ENCODE data around the gene DENND1B. TPM values are rescaled to one million over a fixed set of nuclear protein-coding genes. Genes with fewer than 3 reads are reported as not detected.

DENND1B gene
- total and polyA plus RNA-seq, 12 donors, result 1.7 to 14.3 (median 6.5) TPM

DNA sequence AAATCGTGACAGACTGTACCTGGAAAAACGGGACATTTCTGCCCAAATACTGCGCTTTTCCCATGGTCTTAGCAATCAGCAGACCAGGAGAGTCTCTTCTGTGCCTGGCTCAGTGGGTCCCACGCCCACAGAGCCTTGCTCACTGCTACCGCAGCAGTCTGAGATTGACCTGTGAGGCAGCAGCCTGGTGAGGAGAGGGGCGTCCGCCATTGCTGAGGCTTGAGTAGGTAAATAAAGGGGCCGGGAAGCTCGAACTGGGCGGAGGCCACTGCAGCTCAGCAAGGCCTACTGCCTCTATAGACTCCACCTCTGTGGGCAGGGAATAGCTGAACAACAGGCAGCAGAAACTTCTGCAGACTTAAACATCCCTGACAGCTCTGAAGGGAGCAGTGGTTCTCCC is 203.1 kb downstream of the DENND1B start:
- Histone ChIP-seq H3K27me3 (no peaks in the 10 kb centered on the region), H3K4me1 (replicated peaks in 1 of 2) (no peaks in the 10 kb centered on the region), H3K4me3 (no peak overlapping the region), H3K36me3 (replicated peaks in 1 of 2) (no peaks in the 10 kb centered on the region), H3K9me3 (replicated peaks in 1 of 3) (peaks cover 0 to 13% (median 0%) of the 10 kb centered on the region in 3 donors), H3K27ac (no peak overlapping the region)
- no peak for DNase-seq
- intact Hi-C loops (cut with DNase I), result no loop called here
- no peak for TF ChIP-seq POLR2A (IDR thresholded peaks at IDR 0.05)
- TF ChIP-seq, protein P1, sequence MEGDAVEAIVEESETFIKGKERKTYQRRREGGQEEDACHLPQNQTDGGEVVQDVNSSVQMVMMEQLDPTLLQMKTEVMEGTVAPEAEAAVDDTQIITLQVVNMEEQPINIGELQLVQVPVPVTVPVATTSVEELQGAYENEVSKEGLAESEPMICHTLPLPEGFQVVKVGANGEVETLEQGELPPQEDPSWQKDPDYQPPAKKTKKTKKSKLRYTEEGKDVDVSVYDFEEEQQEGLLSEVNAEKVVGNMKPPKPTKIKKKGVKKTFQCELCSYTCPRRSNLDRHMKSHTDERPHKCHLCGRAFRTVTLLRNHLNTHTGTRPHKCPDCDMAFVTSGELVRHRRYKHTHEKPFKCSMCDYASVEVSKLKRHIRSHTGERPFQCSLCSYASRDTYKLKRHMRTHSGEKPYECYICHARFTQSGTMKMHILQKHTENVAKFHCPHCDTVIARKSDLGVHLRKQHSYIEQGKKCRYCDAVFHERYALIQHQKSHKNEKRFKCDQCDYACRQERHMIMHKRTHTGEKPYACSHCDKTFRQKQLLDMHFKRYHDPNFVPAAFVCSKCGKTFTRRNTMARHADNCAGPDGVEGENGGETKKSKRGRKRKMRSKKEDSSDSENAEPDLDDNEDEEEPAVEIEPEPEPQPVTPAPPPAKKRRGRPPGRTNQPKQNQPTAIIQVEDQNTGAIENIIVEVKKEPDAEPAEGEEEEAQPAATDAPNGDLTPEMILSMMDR (IDR thresholded peaks at IDR 0.05), result no peak
- 95 to 100% (median 97%) methylated on average over 10 of the region's 10 CpGs for WGBS, 4 donors

DNA sequence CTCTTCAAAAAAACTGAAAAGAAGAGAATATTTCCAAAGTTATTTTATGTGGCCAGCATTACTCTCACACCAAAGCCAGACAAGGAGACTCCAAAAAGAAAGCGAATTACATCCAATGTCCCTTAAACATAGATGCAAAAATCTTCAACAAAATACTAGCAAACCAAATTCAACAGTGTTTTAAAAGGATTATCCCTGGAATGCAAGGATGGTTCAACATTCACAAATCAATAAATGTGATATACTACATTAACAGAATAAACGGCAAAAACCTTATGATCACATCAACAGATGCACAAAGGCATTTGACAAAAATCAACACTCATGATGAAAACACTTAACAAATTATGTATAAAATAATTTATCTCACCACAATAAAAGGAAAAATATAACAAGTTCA is 207.8 kb downstream of the DENND1B start:
- no peak for DNase-seq
- Histone ChIP-seq H3K27me3 (no peaks in the 10 kb centered on the region), H3K9me3 (replicated peaks in 1 of 3) (peaks cover 0 to 17% (median 0%) of the 10 kb centered on the region in 3 donors), H3K27ac (no peak overlapping the region), H3K36me3 (replicated peaks in 1 of 2) (no peaks in the 10 kb centered on the region), H3K4me1 (replicated peaks in 1 of 2) (no peaks in the 10 kb centered on the region), H3K4me3 (no peak overlapping the region)
- TF ChIP-seq, protein P1 (IDR thresholded peaks at IDR 0.05), result no peak
- intact Hi-C loops (cut with DNase I), result no loop called here
- 95 to 100% (median 96%) methylated on average over 2 of the region's 2 CpGs for WGBS, 4 donors

DNA sequence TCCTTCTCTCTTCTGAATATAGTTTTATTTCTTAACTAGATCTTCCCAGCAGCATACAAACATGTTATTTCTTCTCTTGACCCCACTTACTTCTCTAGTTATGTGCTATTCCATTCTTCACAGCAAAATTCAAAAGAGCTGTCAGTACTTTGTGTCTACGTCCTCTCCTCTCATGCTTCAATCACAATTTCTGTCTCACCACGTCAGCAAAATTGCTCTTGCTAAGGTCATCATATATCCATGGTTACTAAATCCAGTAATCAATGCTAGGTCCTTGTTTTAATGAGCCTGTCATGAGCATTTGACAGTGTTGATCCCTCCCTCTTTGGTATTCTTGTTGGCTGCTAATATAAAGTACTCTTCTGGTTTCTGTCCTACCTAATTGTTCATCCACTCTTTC is 214.2 kb downstream of the DENND1B start:
- H3K4me1 ChIP-seq (replicated peaks in 1 of 2), result peaks cover 0 to 15% of the 10 kb centered on the region in 2 donors
- TF ChIP-seq, protein P1 (IDR thresholded peaks at IDR 0.05), result no peak
- no peak for TF ChIP-seq POLR2A (IDR thresholded peaks at IDR 0.05)
- no peaks in the 10 kb centered on the region for H3K36me3 ChIP-seq (replicated peaks in 1 of 2)
- 68 to 95% (median 94%) methylated on average over 2 of the region's 2 CpGs for WGBS, 4 donors
- intact Hi-C loops (cut with DNase I), result no loop called here
- DNase-seq, result no peak
- no peak overlapping the region for H3K27ac ChIP-seq
- no peaks in the 10 kb centered on the region for H3K27me3 ChIP-seq
- no peak overlapping the region for H3K4me3 ChIP-seq
- H3K9me3 ChIP-seq (replicated peaks in 1 of 3), result no peaks in the 10 kb centered on the region

DNA sequence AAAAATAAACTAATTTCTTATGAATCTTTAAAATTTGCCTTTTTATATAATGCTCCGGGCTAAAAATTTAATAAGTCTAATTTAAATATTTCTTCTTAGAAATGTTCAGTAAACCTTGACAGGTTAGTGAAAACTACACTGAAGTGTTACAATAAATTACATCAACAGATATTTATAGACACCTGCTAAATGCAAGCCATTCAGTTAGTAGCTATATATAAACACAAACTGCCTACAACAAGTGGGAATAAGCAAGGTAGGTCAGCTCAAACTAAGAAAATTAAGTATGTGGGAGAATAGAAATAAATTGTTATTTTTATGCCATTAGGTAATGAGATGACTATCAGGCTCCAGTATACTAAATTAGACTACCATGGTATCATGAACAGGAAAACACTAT is 215.6 kb downstream of the DENND1B start:
- Histone ChIP-seq H3K4me3 (no peak overlapping the region), H3K36me3 (replicated peaks in 1 of 2) (no peaks in the 10 kb centered on the region), H3K27ac (no peak overlapping the region), H3K4me1 (replicated peaks in 1 of 2) (peaks cover 0 to 15% of the 10 kb centered on the region in 2 donors), H3K27me3 (no peaks in the 10 kb centered on the region), H3K9me3 (replicated peaks in 1 of 3) (no peaks in the 10 kb centered on the region)
- 91 to 98% (median 97%) methylated on average over 1 of the region's 1 CpG for WGBS, 4 donors
- intact Hi-C loops (cut with DNase I), result no loop called here
- TF ChIP-seq, protein P1 (IDR thresholded peaks at IDR 0.05), result no peak
- TF ChIP-seq POLR2A (IDR thresholded peaks at IDR 0.05), result no peak
- DNase-seq, result no peak
